Amniotic epithelial cell (primary cell): ENCODE measurements around the gene GJD2.

Experiments used
- DNase-seq: peaks from one replicate; pipeline ENCODE4 v3.0.0-alpha.2; 2010; ENCODE audit warnings: low read depth

Gene GJD2

GRCh38 chr15:34754674-34755418, at the start of gene GJD2:
Gene GJD2 (minus strand): TSS chr15:34754998. CDS start chr15:34754488, 510 bp downstream.
- DNase-seq, result no peak

DNA sequence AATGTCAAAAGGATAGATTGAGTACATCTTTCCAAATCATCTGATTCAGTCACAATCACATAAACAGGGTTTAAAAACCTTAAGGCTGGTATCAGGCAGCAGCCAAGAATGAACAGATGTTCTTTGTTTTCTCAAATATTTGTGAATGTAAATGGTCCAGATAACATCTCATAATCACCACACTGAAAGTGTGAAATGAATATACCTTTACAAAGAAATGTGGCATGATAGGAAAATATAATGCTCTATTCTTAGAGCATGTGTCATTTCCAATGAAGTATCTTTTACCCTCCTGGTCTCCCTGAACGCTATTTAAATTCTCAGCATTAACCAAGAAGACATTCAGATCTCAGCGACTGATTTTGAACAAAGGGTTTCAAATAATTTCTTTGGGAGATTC, 49.3 kb upstream of the GJD2 start:
- DNase-seq, result no peak

DNA sequence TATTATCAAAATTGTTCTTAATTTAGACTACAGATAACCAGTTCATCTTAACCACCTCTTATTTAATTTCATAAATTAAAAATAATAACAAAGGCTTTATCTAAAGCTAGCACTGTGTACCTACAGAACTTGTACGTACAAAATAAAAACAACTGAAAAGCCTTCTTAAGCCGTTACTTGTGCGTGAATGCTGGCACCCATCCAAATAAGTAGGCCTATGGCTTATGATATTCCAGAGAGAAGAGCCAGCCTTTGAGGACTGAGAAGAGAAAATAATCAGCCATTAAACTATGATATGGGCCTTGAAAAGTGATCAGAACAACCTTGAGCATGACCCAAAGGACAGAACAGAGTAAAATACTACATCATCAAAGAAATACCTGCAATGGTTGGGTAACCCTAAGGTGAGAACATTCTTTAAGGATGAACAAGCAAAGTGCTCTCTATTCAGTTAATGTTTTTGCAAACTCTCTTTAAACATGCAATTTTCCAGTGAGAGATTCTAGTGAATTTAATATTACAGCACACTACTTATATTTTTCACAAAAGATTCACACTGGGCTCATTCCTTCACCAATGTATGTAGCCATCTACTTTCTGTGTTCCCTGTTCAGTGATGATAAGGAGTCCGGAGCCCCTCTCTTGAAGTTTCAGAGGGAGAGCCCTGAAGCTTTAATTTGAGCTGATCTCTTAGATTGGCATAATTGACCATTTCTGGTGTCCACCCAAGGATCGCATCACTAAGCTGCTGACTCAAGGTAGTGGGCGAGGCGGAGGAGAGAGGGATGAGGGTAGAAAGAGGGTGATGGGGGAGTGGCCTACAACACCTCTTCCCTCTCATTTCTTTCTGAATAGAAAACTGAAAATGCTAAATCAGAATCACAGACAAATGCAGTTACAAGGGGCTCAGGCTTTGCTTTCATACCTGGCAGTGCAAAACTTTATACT, 48.3 kb upstream of the GJD2 start:
- DNase-seq, result no peak

DNA sequence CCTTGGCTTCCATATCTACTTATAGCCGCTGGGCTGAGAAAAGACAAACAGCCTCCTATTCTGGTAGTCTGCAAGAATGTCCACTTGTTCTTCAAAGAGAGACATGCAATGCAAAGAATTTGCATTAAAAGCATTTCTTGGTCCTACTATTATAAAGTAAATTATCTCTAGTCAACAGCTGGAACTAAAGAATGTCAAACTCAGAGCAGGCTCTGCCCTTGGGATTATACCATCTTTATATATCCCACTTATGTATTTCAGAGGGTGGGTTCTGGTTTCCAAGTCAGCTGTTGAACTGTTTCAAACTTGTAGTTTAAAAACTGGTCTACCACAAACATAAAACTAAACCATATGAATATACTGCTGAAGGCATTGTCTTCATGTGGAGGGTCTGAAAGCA, 47.6 kb upstream of the GJD2 start:
- DNase-seq, result no peak

- peak; percentile 30 for DNase-seq
Measured at GRCh38 chr15:34799149-34800101, 44.6 kb upstream of the GJD2 start.

DNA sequence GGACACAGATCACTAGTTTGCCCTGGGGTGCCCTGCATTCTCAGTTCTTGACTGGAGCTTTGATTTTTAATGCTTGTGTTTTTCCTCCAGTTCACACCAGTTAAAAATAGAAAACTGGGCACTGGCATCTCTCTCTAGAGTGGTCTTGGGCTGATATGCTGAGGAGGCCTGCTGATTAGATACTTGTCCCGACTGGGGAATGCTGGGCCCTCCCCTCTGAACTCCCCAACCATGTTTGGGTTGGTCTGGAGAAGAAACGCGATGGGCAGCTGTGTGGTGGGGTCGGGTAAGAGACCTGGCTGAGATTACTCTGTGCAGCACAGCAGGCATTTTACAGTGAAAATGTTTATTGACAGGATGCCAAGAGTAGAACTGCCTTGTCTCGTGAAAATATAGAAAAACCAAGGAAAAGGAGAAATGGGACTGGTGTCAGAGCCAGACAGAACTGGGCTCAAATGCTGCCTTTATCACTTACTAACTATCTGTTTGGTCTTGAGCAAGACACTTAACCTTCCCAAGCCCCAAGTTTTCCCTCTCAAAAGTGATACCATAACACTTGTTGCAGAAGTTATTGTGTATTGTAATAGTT, 42.1 kb upstream of the GJD2 start:
- DNase-seq, result no peak

DNA sequence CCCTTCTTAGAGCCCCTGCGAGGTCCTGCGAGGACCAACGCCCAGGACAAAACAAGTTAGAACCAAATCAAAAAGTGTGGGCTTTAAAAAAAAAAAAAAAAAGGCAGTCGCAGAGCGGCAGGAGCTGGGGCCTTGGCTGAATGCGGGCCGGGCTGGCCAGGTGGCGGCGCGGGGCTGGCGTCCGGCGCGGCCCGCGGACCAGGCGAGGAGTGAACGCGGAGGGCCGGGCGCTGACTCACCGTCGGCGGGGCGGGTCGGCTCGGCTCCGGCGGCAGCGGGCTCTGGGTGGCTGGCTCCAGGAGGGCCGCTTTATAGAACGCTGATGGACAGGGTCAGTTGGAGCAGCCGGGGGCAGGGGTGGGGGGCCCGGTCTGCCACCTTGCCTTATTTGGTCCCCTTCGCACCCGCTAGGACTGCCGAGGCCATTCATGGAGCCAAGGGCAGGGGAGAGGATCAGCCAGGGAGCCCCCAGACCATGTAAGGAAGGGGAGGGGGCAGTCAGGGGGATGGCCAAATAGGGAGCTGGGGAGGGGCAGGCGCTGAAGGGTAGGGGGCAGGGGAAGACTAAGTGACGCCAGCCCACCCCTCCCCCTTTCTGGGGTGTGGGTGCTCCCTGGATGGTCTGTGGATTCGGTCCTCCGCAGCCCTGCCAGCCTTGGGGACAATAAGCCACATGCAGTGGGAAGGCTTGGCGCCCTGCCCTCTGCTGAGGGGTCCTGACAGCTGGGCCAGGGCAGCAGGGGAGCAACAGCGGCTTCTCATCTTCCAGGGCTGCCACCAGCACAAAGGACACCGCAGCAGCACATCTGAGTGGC, 40.7 kb upstream of the GJD2 start, which contains the start of gene ACTC1:
ACTC1 (minus strand) TSS at position 283 of the 815 bp plus-strand sequence. CDS start 741 bp downstream, outside the sequence.
- DNase-seq, result peak; percentile 39

GRCh38 chr15:34794590-34795206, 39.9 kb upstream of the GJD2 start:
- no peak for DNase-seq

DNA sequence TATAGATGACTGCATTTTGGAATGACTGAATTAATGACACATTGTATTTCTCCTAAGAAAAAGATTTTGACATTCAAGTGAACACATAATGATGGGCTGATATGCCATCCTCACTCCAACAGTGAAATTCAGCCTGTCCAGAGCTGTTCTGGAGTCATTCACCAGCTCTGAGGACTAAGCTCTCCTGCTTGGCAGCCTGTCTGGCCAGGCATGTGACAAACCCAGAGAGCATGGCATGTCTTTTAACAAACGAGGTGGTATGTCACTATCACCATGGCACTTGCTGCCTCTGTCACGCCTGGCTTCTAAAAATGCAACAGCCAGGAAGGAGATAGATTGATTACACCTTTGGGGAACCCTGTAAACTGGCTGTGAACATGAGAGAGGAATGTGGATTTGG, 39.1 kb upstream of the GJD2 start:
- DNase-seq, result no peak

DNA sequence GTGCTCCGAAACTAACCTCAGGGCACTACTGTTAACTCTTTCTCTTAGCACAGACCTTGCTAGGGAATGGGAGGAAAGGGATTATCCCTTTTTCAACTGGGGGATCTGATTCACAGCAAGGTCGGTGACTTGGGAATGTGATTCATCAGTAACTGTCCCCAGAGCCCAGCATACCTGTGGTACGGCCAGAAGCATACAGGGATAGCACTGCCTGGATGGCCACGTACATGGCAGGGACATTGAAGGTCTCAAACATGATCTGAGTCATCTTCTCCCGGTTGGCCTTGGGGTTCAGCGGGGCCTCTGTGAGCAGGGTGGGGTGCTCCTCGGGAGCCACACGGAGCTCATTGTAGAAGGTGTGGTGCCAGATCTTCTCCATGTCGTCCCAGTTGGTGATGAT, 38.3 kb upstream of the GJD2 start:
- DNase-seq, result no peak

DNA sequence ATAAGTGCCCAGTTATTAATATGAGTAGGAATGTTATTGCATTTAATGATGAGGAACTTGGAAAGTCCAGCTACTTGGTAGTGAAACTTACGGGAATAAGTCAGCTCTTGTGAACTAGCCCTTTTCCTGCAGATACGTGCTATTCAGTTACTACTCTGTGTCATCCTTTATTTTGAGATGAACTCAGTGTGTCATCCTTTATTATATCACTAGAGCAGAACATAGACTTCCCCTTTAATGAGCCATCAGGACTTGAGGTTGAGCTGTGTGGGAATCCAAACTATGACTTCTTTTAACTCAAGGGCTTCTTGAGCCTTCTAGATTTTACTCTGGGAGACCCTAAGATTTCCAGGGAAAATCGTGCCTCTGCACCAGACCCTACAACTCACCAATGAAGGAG, 36.9 kb upstream of the GJD2 start:
- no peak for DNase-seq

DNA sequence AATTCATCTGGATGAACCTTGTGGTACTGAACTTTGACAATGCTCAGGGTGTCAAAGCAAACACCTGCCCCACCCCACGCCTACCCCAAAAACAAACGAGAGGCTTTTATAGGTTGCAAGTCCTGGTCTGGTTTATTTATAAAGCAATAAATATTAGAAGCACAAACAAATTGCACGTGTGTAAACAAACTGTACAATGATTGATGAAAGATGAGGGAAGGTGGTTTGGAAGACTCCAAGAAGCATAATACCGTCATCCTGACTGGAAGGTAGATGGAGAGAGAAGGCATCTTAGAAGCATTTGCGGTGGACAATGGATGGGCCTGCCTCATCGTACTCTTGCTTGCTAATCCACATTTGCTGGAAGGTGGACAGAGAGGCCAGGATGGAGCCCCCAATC, 35.3 kb upstream of the GJD2 start:
- DNase-seq, result no peak

GRCh38 chr15:34789326-34789725, 34.5 kb upstream of the GJD2 start:
- no peak for DNase-seq

GRCh38 chr15:34786206-34786605, 31.4 kb upstream of the GJD2 start:
- no peak for DNase-seq

GRCh38 chr15:34783991-34784390, 29.2 kb upstream of the GJD2 start:
- DNase-seq, result no peak

- DNase-seq, result no peak
Measured at GRCh38 chr15:34783431-34783830, 28.6 kb upstream of the GJD2 start.

GRCh38 chr15:34782901-34783300, 28.1 kb upstream of the GJD2 start:
- DNase-seq, result no peak

DNA sequence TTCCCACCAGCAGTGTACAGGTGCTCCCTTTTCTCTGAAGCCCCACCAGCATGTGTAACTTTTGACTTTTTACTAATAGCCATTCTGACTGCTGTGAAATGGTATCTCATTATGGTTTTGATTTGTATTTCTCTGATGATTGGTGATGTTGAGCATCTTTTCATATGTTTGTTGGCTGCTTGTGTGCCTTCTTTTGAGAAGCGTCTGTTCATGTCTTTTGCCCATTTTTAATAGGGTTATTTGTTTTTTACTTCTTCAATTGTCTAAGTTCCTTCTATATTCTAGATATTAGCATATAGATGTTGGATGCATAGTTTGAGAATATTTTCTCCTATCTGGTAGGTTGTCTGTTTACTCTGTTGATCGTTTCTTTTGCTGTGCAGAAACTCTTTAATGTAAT, 25.9 kb upstream of the GJD2 start:
- DNase-seq, result no peak

- peak; percentile 61 for DNase-seq
Measured at GRCh38 chr15:34776606-34777105, 21.9 kb upstream of the GJD2 start.

DNA sequence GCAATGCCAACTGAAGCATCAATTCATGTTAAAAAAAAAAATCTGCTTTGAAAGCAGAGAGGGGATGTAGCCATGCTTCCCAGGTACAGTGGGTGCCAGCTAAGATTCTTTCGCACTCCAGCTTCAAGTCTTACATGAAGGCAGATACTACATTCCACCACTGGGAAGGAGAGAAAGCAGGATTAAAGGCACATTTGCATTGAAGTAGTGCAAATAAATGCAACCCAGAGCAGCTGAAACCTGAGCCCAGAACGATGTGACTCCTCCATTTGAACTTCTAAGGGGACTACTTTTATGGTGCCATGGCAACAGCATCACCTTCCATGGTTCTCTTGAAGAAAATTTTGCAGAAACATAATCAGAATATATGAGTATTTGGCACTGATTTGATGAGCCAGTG, 19.1 kb upstream of the GJD2 start:
- no peak for DNase-seq
